ENCODE measurements around the gene CAPN2. TPM values are rescaled to one million over a fixed set of nuclear protein-coding genes. Genes with fewer than 3 reads are reported as not detected.

Gene CAPN2
- total RNA-seq, 1 experiment from 2014 or later = 155 TPM

- peak; percentile 92 to 95 for DNase-seq (ENCODE audit: low read depth in 1 of 2, low spot score in 2 of 2)
- H3K4me3 ChIP-seq = no peak overlapping the region
- H3K36me3 ChIP-seq = peaks cover 5% of the 10 kb centered on the region
- H3K27ac ChIP-seq = peak overlapping the region; percentile 55
- H3K27me3 ChIP-seq (replicated peaks) = no peaks in the 10 kb centered on the region
- no peaks in the 10 kb centered on the region for H3K9me3 ChIP-seq (replicated peaks)
- peaks cover 78% of the 10 kb centered on the region for H3K4me1 ChIP-seq (replicated peaks)
Measured at GRCh38 chr1:223707256-223708000, 4.9 kb upstream of the CAPN2 start.

- DNase-seq (ENCODE audit: low read depth in 1 of 2, low spot score in 2 of 2) = no peak
- peaks cover 75% of the 10 kb centered on the region for H3K4me1 ChIP-seq (replicated peaks)
Measured at GRCh38 chr1:223708001-223708359, 4.4 kb upstream of the CAPN2 start.

GRCh38 chr1:223708651-223709268, 3.6 kb upstream of the CAPN2 start:
- no peak for DNase-seq (ENCODE audit: low read depth in 1 of 2, low spot score in 2 of 2)
- Histone ChIP-seq H3K4me3 (no peak overlapping the region), H3K27me3 (replicated peaks) (no peaks in the 10 kb centered on the region), H3K9me3 (replicated peaks) (no peaks in the 10 kb centered on the region), H3K36me3 (peaks cover 12% of the 10 kb centered on the region), H3K27ac (no peak overlapping the region), H3K4me1 (replicated peaks) (peaks cover 75% of the 10 kb centered on the region)

More at GRCh38 chr1:223708001-223708359, 4.4 kb upstream of the CAPN2 start:
- Histone ChIP-seq H3K4me3 (no peak overlapping the region), H3K27me3 (replicated peaks) (no peaks in the 10 kb centered on the region), H3K36me3 (peaks cover 10% of the 10 kb centered on the region), H3K9me3 (replicated peaks) (no peaks in the 10 kb centered on the region), H3K27ac (peak overlapping the region; percentile 55)

DNA sequence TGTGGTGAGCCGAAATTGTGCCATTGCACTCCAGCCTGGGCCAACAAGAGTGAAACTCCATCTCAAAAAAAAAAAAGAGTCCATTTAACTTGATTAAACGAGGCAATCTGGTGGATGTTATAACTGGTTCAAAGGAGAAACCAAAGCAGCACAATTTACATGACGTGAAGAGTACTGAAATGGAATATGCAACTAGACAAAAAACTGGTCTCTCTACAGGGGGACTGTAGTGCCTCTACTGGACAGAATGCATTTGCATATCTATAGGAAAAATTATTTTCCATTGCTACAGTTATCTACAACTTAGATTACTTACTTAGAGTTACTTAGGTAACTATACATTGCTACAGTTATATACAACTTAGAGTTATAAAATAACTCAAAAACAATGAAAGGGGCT, 2.7 kb upstream of the CAPN2 start:
- DNase-seq (ENCODE audit: low read depth in 1 of 2, low spot score in 2 of 2) = no peak
- no peak overlapping the region for H3K27ac ChIP-seq
- H3K4me1 ChIP-seq (replicated peaks) = peaks cover 75% of the 10 kb centered on the region
- no peak overlapping the region for H3K4me3 ChIP-seq
- no peaks in the 10 kb centered on the region for H3K27me3 ChIP-seq (replicated peaks)
- peaks cover 18% of the 10 kb centered on the region for H3K36me3 ChIP-seq
- no peaks in the 10 kb centered on the region for H3K9me3 ChIP-seq (replicated peaks)

DNA sequence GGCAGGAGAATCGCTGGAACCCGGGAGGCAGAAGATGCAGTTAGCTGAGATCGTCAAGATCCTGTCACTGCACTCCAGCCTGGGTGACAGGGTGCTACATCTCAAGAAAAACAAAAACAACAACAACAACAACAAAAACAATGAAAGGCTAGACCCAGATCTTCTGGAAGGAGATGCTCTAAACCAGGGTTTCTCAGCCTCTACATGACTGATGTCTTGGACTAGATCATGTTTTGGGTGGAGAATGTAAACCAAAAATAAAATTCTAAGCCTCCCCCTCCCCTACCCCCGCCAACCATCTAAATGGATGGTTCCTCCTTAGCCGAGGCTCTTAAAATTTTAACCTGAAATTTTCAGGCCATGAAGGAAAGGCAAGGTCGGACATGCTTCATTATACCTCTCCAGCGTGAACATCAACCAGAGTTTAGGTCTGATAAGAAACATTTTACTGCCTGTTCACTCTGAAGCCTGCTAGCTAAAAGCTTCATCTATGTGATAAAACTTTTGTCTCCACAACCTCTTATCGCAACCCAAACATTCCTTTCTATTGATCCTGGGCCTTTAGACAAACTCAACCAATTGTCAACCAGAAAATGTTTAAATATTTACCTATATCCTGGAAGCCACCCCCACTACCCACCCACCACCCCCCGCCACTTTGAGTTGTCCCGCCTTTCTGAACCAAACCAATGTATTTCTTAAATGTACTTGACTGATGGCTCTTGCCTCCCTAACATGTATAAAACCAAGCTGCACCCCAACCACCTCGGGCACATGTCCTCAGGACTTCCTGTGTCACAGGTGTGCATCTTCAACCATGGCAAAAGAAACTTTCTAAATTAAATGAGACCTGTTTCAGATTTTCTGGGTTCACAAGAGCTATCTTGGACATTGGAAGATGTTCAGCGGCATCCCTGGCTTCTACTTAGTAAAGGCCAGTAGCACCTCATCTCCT, 1.9 kb upstream of the CAPN2 start:
- no peak for DNase-seq (ENCODE audit: low read depth in 1 of 2, low spot score in 2 of 2)
- Histone ChIP-seq H3K9me3 (replicated peaks) (no peaks in the 10 kb centered on the region), H3K4me1 (replicated peaks) (peaks cover 75% of the 10 kb centered on the region), H3K36me3 (peaks cover 24% of the 10 kb centered on the region), H3K4me3 (no peak overlapping the region), H3K27me3 (replicated peaks) (no peaks in the 10 kb centered on the region), H3K27ac (no peak overlapping the region)

DNA sequence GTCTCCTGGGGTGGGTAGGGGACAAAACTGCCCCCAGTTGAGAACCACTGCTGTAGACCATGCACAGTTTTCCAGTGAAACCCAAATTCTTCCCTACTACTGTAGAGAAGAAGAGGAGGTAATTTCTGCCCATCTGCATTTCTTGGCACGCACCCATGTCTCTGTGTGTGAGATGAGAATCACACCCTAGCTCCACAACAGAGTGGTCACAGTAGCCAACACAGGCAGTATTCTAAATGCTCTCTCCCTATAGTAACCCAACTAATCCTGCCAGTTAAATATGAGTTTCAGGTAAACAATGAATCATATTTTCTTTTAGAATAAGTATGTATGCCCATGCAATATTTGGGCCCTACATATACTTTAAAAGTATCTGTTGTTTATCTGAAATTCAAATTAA, 1.2 kb upstream of the CAPN2 start:
- H3K27ac ChIP-seq = no peak overlapping the region
- H3K9me3 ChIP-seq (replicated peaks) = no peaks in the 10 kb centered on the region
- H3K4me1 ChIP-seq (replicated peaks) = peaks cover 75% of the 10 kb centered on the region
- no peak overlapping the region for H3K4me3 ChIP-seq
- no peaks in the 10 kb centered on the region for H3K27me3 ChIP-seq (replicated peaks)
- H3K36me3 ChIP-seq = peaks cover 31% of the 10 kb centered on the region
- DNase-seq (ENCODE audit: low read depth in 1 of 2, low spot score in 2 of 2) = no peak

DNA sequence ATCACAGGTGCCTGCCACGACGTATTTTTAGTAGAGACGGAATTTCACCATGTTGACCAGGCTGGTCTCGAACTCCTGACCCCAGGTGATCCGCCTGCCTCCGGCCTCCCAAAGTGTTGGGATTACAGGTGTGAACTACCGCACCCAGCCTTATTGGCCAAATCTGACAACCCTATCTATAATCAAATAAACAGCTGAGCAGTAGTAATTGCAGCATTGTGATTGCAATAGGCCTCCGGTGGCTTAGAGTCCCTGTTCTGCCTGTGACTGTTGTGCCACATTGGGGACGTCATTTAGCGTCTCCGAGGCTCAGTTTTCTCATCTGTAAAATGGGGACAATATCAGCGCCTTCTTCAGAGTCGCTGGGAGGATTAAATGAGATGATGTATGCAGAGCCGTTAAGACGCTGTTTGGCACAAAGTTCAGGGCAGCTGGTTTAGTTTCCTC, 569 bp upstream of the CAPN2 start:
- H3K27ac ChIP-seq = peak overlapping the region; percentile 92
- H3K36me3 ChIP-seq = peaks cover 37% of the 10 kb centered on the region
- peaks cover 75% of the 10 kb centered on the region for H3K4me1 ChIP-seq (replicated peaks)
- H3K9me3 ChIP-seq (replicated peaks) = no peaks in the 10 kb centered on the region
- DNase-seq (ENCODE audit: low read depth in 1 of 2, low spot score in 2 of 2) = no peak
- no peaks in the 10 kb centered on the region for H3K27me3 ChIP-seq (replicated peaks)
- peak overlapping the region; percentile 98 for H3K4me3 ChIP-seq

DNA sequence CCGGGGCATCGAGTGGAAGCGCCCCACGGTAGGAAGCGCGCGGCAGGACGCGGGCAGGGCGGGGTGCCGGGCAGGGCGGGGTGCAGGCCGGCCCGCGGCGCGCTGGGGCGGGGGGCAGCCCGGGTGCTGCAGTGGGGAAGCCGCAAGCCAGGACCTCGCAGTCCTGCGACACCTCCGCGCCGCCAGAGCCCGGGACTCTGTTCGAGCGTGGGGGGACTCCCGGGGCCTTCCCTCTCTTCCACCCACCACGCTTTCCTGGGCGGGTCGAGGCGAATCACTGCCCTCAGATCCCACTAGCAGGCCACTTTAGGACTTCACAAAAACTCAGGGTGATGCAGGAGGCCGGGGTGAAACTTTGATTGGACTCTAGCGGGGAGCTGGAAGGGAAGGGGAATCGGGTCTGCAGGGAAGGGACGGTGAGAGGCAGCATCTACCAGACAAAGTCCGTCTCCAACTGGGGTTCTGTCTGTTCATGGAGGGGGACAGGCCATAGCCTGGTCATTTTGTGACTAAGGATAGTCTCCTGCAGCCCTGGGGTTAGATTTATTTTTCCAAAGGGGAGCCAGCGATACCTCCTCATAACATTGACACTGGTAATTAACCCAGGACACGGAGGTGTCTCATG, 623 bp downstream of the CAPN2 start:
- Histone ChIP-seq H3K27ac (peak overlapping the region; percentile 92), H3K9me3 (replicated peaks) (no peaks in the 10 kb centered on the region), H3K4me3 (peak overlapping the region; percentile 98), H3K36me3 (peaks cover 49% of the 10 kb centered on the region), H3K27me3 (replicated peaks) (no peaks in the 10 kb centered on the region), H3K4me1 (replicated peaks) (peaks cover 70% of the 10 kb centered on the region)
- DNase-seq (ENCODE audit: low read depth in 1 of 2, low spot score in 2 of 2) = peak in 1 of 2 experiments; percentile 48

GRCh38 chr1:223713546-223714420, 1.4 kb downstream of the CAPN2 start:
- Histone ChIP-seq H3K27ac (peak overlapping the region; percentile 92), H3K4me1 (replicated peaks) (peaks cover 70% of the 10 kb centered on the region), H3K36me3 (peaks cover 57% of the 10 kb centered on the region), H3K9me3 (replicated peaks) (no peaks in the 10 kb centered on the region), H3K4me3 (peak overlapping the region; percentile 98), H3K27me3 (replicated peaks) (no peaks in the 10 kb centered on the region)
- no peak for DNase-seq (ENCODE audit: low read depth in 1 of 2, low spot score in 2 of 2)

GRCh38 chr1:223714421-223714724, 2.0 kb downstream of the CAPN2 start:
- DNase-seq (ENCODE audit: low read depth in 1 of 2, low spot score in 2 of 2) = no peak
- Histone ChIP-seq H3K27ac (no peak overlapping the region), H3K4me1 (replicated peaks) (peaks cover 71% of the 10 kb centered on the region), H3K36me3 (peaks cover 63% of the 10 kb centered on the region), H3K9me3 (replicated peaks) (no peaks in the 10 kb centered on the region), H3K4me3 (no peak overlapping the region), H3K27me3 (replicated peaks) (no peaks in the 10 kb centered on the region)

GRCh38 chr1:223714849-223715603, 2.7 kb downstream of the CAPN2 start:
- Histone ChIP-seq H3K27ac (peak overlapping the region; percentile 17; the same call in 1 of the 2 replicates), H3K27me3 (replicated peaks) (no peaks in the 10 kb centered on the region), H3K36me3 (peaks cover 70% of the 10 kb centered on the region), H3K9me3 (replicated peaks) (no peaks in the 10 kb centered on the region), H3K4me3 (no peak overlapping the region), H3K4me1 (replicated peaks) (peaks cover 71% of the 10 kb centered on the region)
- DNase-seq (ENCODE audit: low read depth in 1 of 2, low spot score in 2 of 2) = peak; percentile 52 to 69

- no peak overlapping the region for H3K27ac ChIP-seq
- no peaks in the 10 kb centered on the region for H3K9me3 ChIP-seq (replicated peaks)
- peaks cover 71% of the 10 kb centered on the region for H3K4me1 ChIP-seq (replicated peaks)
Measured at GRCh38 chr1:223715604-223716172, 3.3 kb downstream of the CAPN2 start.

More at GRCh38 chr1:223715604-223716172, 3.3 kb downstream of the CAPN2 start:
- Histone ChIP-seq H3K4me3 (no peak overlapping the region), H3K27me3 (replicated peaks) (no peaks in the 10 kb centered on the region), H3K36me3 (peaks cover 76% of the 10 kb centered on the region)
- DNase-seq (ENCODE audit: low read depth in 1 of 2, low spot score in 2 of 2) = no peak

All from SJSA1 (cell line).